HCT116 (cell line): ENCODE measurements around the gene EPHA2. TPM values are rescaled to one million over a fixed set of nuclear protein-coding genes. Genes with fewer than 3 reads are reported as not detected.
A peak's percentile ranks its signal among the peaks of the same experiment; 100 is the strongest.

ENCODE experiments used
- ATAC-seq: fragments of 200-7000 bp; cut with Tn5 transposase; 2 replicates; pipeline ENCODE4 v1.9.1; 2020; ENCODE audit warnings: mild to moderate bottlenecking, moderate library complexity
- BruUV-seq: library from RNA; stranded (reverse); fragments of 400-500 nt; replicated peaks from 2 replicates; lab custom pipeline; 2021; lab: Mats Ljungman, UMichigan
- CTCF ChIA-PET: fragments of 300-600 bp; sonication (Branson Sonifier 250); formaldehyde crosslinking; loops from one replicate; lab custom pipeline; 2021; ENCODE audit warnings: antibody characterized with exemption; lab: Charles Lee
- POLR2A ChIA-PET: fragments of 300-600, 350-600 bp; sonication (Branson Sonifier 250); formaldehyde crosslinking; loops from one replicate; lab custom pipeline; 2021; ENCODE audit warnings: antibody characterized with exemption; lab: Charles Lee
- RAD21 ChIA-PET, 2 experiments: fragments of 300-600 bp; sonication (Branson Sonifier 250); formaldehyde crosslinking; loops; one replicate each; lab custom pipeline; 2023; ENCODE audit warnings: low total read pairs in 2 of 2; ENCODE audit not compliant: uncharacterized antibody in 2 of 2, unreplicated experiment in 2 of 2, low non-redundant PET in 1 of 2; lab: Charles Lee
- DNase-seq: peaks from one replicate; pipeline ENCODE4 v3.0.0-alpha.2; 2010; ENCODE audit warnings: low read depth, low spot score
- H2AFZ ChIP-seq: fragments of 200-600 bp; shearing (Covaris generic), sonication (generic); 2 replicates; pipeline ENCODE4 v1.6.1; 2017; ENCODE audit warnings: low read depth, mixed run types, mixed read lengths, antibody characterized with exemption, low read length; ENCODE audit not compliant: poor library complexity, severe bottlenecking
- H3K27ac ChIP-seq: 2 replicates; pipeline ENCODE4 v1.5.1; 2012; ENCODE audit warnings: low read depth, low read length
- H3K27me3 ChIP-seq: fragments of 200-600 bp; sonication (generic); 2 replicates; pipeline ENCODE4 v1.6.1; 2016; ENCODE audit warnings: mixed run types, low read length, mixed read lengths; ENCODE audit not compliant: insufficient read depth
- H3K36me3 ChIP-seq, 2 experiments: fragments of 200-500 bp in 1 of 2; fragments of 200-600 bp in 1 of 2; sonication (Bioruptor generic) in 1 of 2; sonication (generic) in 1 of 2; 2 replicates each; pipeline versions ENCODE4 v1.5.1 to v1.6.1; 2014 to 2016; ENCODE audit warnings: low read length in 2 of 2, inconsistent platforms in 1 of 2, mixed read lengths in 1 of 2, mixed run types in 1 of 2; ENCODE audit not compliant: insufficient read depth in 2 of 2, control insufficient read depth in 1 of 2
- H3K4me1 ChIP-seq, 2 experiments: fragments of 200-600 bp in 1 of 2; sonication (generic) in 1 of 2; 2 replicates each; pipeline versions ENCODE4 v1.5.1 to v1.6.1; 2012 to 2017; ENCODE audit warnings: low read length in 2 of 2, inconsistent platforms in 1 of 2, mild to moderate bottlenecking in 1 of 2, mixed read lengths in 1 of 2, mixed run types in 1 of 2, moderate library complexity in 1 of 2; ENCODE audit not compliant: insufficient read depth in 2 of 2, control insufficient read depth in 1 of 2
- H3K4me2 ChIP-seq: fragments of 200-600 bp; sonication (generic); 2 replicates; pipeline ENCODE4 v1.6.1; 2017; ENCODE audit warnings: mixed run types, low read length, mixed read lengths
- H3K4me3 ChIP-seq, 2 experiments: fragments of 200-600 bp in 1 of 2; sonication (generic) in 1 of 2; replicated peaks in 1 of 2; 2 replicates each; pipeline ENCODE4 v1.5.1; 2011 to 2016; ENCODE audit warnings: low read length in 2 of 2, control low read depth in 1 of 2, low read depth in 1 of 2, mild to moderate bottlenecking in 1 of 2, mixed read lengths in 1 of 2, mixed run types in 1 of 2
- H3K79me2 ChIP-seq: fragments of 200-600 bp; sonication (generic); 2 replicates; pipeline ENCODE4 v1.6.1; 2017; ENCODE audit warnings: mild to moderate bottlenecking, mixed run types, low read length, moderate library complexity, mixed read lengths; ENCODE audit not compliant: insufficient read depth
- H3K9ac ChIP-seq: fragments of 200-600 bp; sonication (generic); 2 replicates; pipeline ENCODE4 v1.6.1; 2016; ENCODE audit warnings: low read length, mixed read lengths
- H3K9me2 ChIP-seq: fragments of 200-600 bp; sonication (generic), shearing (Covaris generic); 2 replicates; pipeline ENCODE4 v1.6.1; 2017; ENCODE audit warnings: mixed run types, mild to moderate bottlenecking, moderate library complexity; ENCODE audit not compliant: insufficient read depth
- H3K9me3 ChIP-seq, 2 experiments: fragments of 200-500 bp in 1 of 2; fragments of 200-600 bp in 1 of 2; sonication (Bioruptor generic) in 1 of 2; sonication (generic) in 1 of 2; 2 replicates each; pipeline ENCODE4 v1.6.1; 2014 to 2017; ENCODE audit warnings: low read length in 2 of 2, mixed read lengths in 2 of 2, inconsistent platforms in 1 of 2, low read depth in 1 of 2, mild to moderate bottlenecking in 1 of 2, mixed run types in 1 of 2, moderate library complexity in 1 of 2; ENCODE audit not compliant: control insufficient read depth in 1 of 2, insufficient read depth in 1 of 2
- H4K20me1 ChIP-seq: fragments of 200-600 bp; sonication (generic), shearing (Covaris generic); 2 replicates; pipeline ENCODE4 v1.6.1; 2017; ENCODE audit warnings: mixed run types, mild to moderate bottlenecking, moderate library complexity; ENCODE audit not compliant: insufficient read depth
- CEBPB ChIP-seq: IDR thresholded peaks from 2 replicates; pipeline ENCODE4 v1.6.1; 2012; ENCODE audit warnings: low read depth
- EZH2 ChIP-seq: fragments of 200-600 bp; sonication (generic); IDR thresholded peaks from 2 replicates; pipeline ENCODE4 v1.6.1; 2017; ENCODE audit warnings: antibody characterized with exemption, mixed run types
- POLR2A ChIP-seq: IDR thresholded peaks from 2 replicates; pipeline ENCODE4 v1.7.0; 2011; ENCODE audit warnings: borderline replicate concordance; ENCODE audit not compliant: insufficient read depth, insufficient read length; ENCODE audit errors: extremely low read depth
- RAD21 ChIP-seq: IDR thresholded peaks from 2 replicates; pipeline ENCODE4 v1.6.1; 2012; ENCODE audit warnings: low read depth, mild to moderate bottlenecking
- ZFX ChIP-seq: fragments of 450-650 bp; IDR thresholded peaks from 2 replicates; pipeline ENCODE4 v1.6.1; 2017
- intact Hi-C: fragments of 100-400 bp; cut with micrococcal nuclease; formaldehyde crosslinking; loops from 2 replicates; pipeline ENCODE4 v1.10.0; 2022
- total RNA-seq: library from RNA; stranded (reverse); gene quantifications from one replicate; pipeline ENCODE4 v1.2.1, GENCODE V29; 2021; ENCODE audit not compliant: unreplicated experiment
- TF ChIP-seq, protein P1 (sequence below), 3 experiments: fragments of 200-600 bp in 1 of 3; sonication (generic) in 1 of 3; IDR thresholded peaks in 2 of 3; conservative IDR thresholded peaks in 1 of 3; 2 replicates each; pipeline ENCODE4 v1.5.1; 2012 to 2017; ENCODE audit warnings: low read depth in 2 of 3, low read length in 2 of 3, antibody characterized with exemption in 1 of 3, borderline replicate concordance in 1 of 3, control low read depth in 1 of 3, mild to moderate bottlenecking in 1 of 3, mixed read lengths in 1 of 3, mixed run types in 1 of 3, moderate library complexity in 1 of 3; ENCODE audit not compliant: insufficient read depth in 1 of 3
- TF ChIP-seq, protein P2 (sequence below): IDR thresholded peaks from 2 replicates; pipeline ENCODE4 v1.6.1; 2012

Gene EPHA2
- total RNA-seq, 1 experiment from 2014 or later, result 164 TPM

DNA sequence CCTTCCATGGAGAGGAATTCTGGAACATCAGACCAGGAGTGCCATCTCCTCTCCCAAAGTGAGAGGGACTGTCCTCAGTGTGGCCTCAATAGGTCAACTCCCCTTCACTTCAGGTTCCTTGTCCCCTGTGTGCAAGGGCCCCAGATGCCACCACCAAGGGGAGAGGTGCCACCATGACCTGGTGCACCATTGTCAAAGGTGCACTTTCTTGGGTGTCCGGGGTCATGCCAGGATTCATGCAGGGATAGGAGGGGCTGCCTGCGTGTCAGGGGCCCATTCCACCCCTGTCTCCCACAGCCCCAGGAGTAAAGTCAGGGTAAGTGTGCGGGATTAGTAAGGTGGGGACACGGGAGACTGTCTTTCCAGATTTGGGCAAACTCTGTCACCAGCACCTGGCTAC is 21.4 kb upstream of the EPHA2 start (continued):
- TF ChIP-seq CEBPB (no peak), RAD21 (no peak)
- TF ChIP-seq, all 23 proteins: peak for 0

DNA sequence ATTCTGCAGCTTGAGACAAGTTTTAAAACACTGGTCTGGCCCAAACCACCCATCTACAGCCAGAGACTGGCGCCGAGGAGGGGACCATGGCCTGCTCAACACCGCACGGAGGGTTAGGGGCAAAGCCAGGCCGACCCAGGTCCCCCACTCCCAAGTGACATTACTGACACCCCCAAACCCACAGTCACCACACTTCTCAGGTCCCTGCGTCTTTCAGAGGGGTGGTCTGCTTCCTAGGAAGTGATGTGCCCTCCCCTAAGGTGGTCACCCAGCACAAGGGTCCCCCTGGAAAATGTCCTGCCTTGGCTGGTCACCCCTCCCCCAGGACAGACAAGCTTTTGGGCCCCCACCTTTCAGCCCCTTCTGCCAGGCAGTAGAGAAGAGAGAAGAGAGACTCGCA is 20.8 kb upstream of the EPHA2 start:
- Histone ChIP-seq H4K20me1 (no peaks in the 10 kb centered on the region), H3K36me3 (no peaks in the 10 kb centered on the region), H3K9me3 (no peaks in the 10 kb centered on the region), H3K79me2 (no peaks in the 10 kb centered on the region), H3K27ac (peak overlapping the region; percentile 95), H3K4me2 (peak overlapping the region; percentile 71), H3K9ac (peak overlapping the region; percentile 71), H2AFZ (no peak overlapping the region), H3K4me1 (peaks cover 87 to 100% of the 10 kb centered on the region in 2 experiments), H3K4me3 (no peak overlapping the region), H3K9me2 (no peaks in the 10 kb centered on the region), H3K27me3 (no peaks in the 10 kb centered on the region)
- no peak for DNase-seq
- ATAC-seq, result no peak
- BruUV-seq, result no TSS peak
- ChIA-PET RAD21 (no interaction called here), POLR2A (interaction anchor here (1.9 to 2.3 kb wide), 2 partner anchors 20 to 30 kb away, joined by 6 to 9 read pairs; partner anchors contain the start of gene EPHA2), CTCF (interaction anchor here (1.8 kb wide), 1 partner anchor 95 kb away, joined by 4 read pairs; no protein-coding TSS in a partner anchor)
- intact Hi-C loops, result no loop called here
- TF ChIP-seq, protein P1, sequence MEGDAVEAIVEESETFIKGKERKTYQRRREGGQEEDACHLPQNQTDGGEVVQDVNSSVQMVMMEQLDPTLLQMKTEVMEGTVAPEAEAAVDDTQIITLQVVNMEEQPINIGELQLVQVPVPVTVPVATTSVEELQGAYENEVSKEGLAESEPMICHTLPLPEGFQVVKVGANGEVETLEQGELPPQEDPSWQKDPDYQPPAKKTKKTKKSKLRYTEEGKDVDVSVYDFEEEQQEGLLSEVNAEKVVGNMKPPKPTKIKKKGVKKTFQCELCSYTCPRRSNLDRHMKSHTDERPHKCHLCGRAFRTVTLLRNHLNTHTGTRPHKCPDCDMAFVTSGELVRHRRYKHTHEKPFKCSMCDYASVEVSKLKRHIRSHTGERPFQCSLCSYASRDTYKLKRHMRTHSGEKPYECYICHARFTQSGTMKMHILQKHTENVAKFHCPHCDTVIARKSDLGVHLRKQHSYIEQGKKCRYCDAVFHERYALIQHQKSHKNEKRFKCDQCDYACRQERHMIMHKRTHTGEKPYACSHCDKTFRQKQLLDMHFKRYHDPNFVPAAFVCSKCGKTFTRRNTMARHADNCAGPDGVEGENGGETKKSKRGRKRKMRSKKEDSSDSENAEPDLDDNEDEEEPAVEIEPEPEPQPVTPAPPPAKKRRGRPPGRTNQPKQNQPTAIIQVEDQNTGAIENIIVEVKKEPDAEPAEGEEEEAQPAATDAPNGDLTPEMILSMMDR (IDR thresholded peaks at IDR 0.05 in 2 of 3, conservative IDR thresholded peaks at IDR 0.05 in 1 of 3; ENCODE audit: borderline replicate concordance in 1 of 3, insufficient read depth in 1 of 3, low read depth in 2 of 3, low read length in 2 of 3), result no peak
- TF ChIP-seq RAD21 (no peak), ZFX (no peak), EZH2 (no peak), CEBPB (no peak), POLR2A (no peak)
- TF ChIP-seq, protein P2, sequence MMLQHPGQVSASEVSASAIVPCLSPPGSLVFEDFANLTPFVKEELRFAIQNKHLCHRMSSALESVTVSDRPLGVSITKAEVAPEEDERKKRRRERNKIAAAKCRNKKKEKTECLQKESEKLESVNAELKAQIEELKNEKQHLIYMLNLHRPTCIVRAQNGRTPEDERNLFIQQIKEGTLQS, result no peak
